Heart left ventricle (tissue), 13 donors: ENCODE measurements around the gene DLGAP1.

Experiments
- POLR2A ChIP-seq, 2 donors: fragments of 450-650 bp; IDR thresholded peaks; one replicate each; pipeline ENCODE4 v1.6.1; 2017; ENCODE audit warnings: antibody characterized with exemption in 2 of 2, mild to moderate bottlenecking in 2 of 2, moderate library complexity in 2 of 2
- TF ChIP-seq, protein P1 (sequence below), 12 donors: fragments of 200-600 bp; sonication (generic) in 4 of 12; IDR thresholded peaks; one replicate each; pipeline versions ENCODE4 v1.5.0 to v1.8.0; 2018 to 2022; ENCODE audit warnings: antibody characterized with exemption in 12 of 12, mild to moderate bottlenecking in 5 of 12
- donor health status: ischemic (EF 13 %, LVEDD 7.1; RV severe dilation, severe dysfunction).
- donor health status: DM: no; HTN: yes; CAD: no.
- donor health status: DM: no; HTN: no; CAD: no.
- donor health status: ischemic (EF 25% LVEDD 6.9; RV normal size, moderate dysfunction).
- donor health status: ischemic (EF 25% LVEDD 5.7; RV mildly dilated, moderate dysfunction).
- donor health status: ischemic (EF 35%, LVEDD 5.7; RV mildly dilated, moderate dysfunction).
- donor health status: nonischemic (EF 11% LVEDD 7.7; RV severe dilation, severe dysfunction).
- donor health status: DM: yes; HTN: yes; CAD: no.
- donor health status: PGD.
- donor health status: ischemic (EF 29% LVEDD 5.4; RV normal size, mild dysfunction).
- donor health status: nonischemic (EF 23%, LVEDD 6.1; RV moderate dilation, normal function).

DNA sequence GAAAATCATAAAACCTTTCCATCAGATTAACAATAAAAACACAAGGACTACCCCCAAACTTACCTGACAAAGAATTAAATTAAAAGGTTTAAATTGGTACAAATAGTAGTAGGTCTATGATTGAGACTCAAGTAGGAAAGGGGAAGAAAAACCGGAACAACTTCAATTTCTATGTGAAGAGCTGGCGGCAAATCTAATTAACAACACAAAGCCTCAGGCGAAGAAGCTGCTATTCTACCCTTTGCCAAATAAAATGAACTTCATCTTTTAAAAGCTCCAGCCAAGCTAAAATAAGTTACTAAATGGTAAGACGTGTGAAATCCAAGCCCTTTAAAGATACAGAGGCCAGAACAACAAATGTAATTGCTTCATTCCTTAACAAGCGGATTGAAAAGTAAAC lies 146.5 kb downstream of the DLGAP1 start:
- TF ChIP-seq, protein P1, sequence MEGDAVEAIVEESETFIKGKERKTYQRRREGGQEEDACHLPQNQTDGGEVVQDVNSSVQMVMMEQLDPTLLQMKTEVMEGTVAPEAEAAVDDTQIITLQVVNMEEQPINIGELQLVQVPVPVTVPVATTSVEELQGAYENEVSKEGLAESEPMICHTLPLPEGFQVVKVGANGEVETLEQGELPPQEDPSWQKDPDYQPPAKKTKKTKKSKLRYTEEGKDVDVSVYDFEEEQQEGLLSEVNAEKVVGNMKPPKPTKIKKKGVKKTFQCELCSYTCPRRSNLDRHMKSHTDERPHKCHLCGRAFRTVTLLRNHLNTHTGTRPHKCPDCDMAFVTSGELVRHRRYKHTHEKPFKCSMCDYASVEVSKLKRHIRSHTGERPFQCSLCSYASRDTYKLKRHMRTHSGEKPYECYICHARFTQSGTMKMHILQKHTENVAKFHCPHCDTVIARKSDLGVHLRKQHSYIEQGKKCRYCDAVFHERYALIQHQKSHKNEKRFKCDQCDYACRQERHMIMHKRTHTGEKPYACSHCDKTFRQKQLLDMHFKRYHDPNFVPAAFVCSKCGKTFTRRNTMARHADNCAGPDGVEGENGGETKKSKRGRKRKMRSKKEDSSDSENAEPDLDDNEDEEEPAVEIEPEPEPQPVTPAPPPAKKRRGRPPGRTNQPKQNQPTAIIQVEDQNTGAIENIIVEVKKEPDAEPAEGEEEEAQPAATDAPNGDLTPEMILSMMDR (IDR thresholded peaks at IDR 0.05), result no peak
- no peak for TF ChIP-seq POLR2A (IDR thresholded peaks at IDR 0.05)
